ENCODE data around the gene SUSD1.
"Not testable (repeated sequence)": the region's sequence is repeated elsewhere in the genome, so short reads cannot be mapped to it uniquely, and the experiment has no call there.

Gene SUSD1

GRCh38 chr9:112174965-112175795, at the start of gene SUSD1:
Gene SUSD1, minus strand, starts transcription at chr9:112175297. Its CDS starts 62 bp downstream, at chr9:112175235.
- H3K27me3 ChIP-seq (ENCODE audit: control insufficient read depth, insufficient read depth, low read length), result no peaks in the 10 kb centered on the region
- H3K9me3 ChIP-seq (ENCODE audit: control insufficient read depth, low read length), result no peaks in the 10 kb centered on the region
- H3K4me3 ChIP-seq (ENCODE audit: low read length), result peak within 1 kb of the TSS; percentile 43
- H3K9ac ChIP-seq (ENCODE audit: low read length), result peak within 1 kb of the TSS; percentile 80
- peaks cover 41% of the 10 kb centered on the region for H3K4me1 ChIP-seq (ENCODE audit: control insufficient read depth, insufficient read depth, low read length)
- H3K36me3 ChIP-seq (ENCODE audit: control insufficient read depth, insufficient read depth, low read length), result no peaks in the 10 kb centered on the region

- Histone ChIP-seq H3K36me3 (ENCODE audit: control insufficient read depth, insufficient read depth, low read length) (peaks cover 4% of the 10 kb centered on the region), H3K27me3 (ENCODE audit: control insufficient read depth, insufficient read depth, low read length) (no peaks in the 10 kb centered on the region), H3K9me3 (ENCODE audit: control insufficient read depth, low read length) (no peaks in the 10 kb centered on the region), H3K4me1 (ENCODE audit: control insufficient read depth, insufficient read depth, low read length) (no peaks in the 10 kb centered on the region), H3K9ac (ENCODE audit: low read length) (no peak overlapping the region), H3K4me3 (ENCODE audit: low read length) (no peak overlapping the region)
Observed at GRCh38 chr9:112224401-112225289, 49.5 kb upstream of the SUSD1 start.

DNA sequence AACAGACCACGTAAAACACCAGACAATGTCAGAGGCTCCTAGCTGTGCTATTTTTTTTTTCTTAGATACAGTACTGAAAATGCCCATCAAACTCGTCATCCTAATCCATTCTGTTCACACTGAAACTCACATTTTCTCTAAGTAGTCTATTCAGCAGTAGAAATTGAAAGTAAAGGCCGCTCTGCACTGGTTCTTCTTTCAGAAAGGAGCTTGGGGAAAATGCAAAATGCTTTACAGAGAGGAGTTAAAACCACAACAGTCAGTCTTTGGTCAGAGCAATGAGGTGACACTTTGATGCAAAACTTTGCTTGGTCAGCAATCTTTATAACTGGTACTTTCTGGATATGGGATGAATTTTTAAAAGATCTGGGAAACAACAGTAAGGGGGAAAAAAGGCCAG, 43.8 kb upstream of the SUSD1 start:
- Histone ChIP-seq H3K27me3 (ENCODE audit: control insufficient read depth, insufficient read depth, low read length) (no peaks in the 10 kb centered on the region), H3K9me3 (ENCODE audit: control insufficient read depth, low read length) (no peaks in the 10 kb centered on the region), H3K4me1 (ENCODE audit: control insufficient read depth, insufficient read depth, low read length) (no peaks in the 10 kb centered on the region), H3K9ac (ENCODE audit: low read length) (no peak overlapping the region), H3K36me3 (ENCODE audit: control insufficient read depth, insufficient read depth, low read length) (no peaks in the 10 kb centered on the region), H3K4me3 (ENCODE audit: low read length) (no peak overlapping the region)

DNA sequence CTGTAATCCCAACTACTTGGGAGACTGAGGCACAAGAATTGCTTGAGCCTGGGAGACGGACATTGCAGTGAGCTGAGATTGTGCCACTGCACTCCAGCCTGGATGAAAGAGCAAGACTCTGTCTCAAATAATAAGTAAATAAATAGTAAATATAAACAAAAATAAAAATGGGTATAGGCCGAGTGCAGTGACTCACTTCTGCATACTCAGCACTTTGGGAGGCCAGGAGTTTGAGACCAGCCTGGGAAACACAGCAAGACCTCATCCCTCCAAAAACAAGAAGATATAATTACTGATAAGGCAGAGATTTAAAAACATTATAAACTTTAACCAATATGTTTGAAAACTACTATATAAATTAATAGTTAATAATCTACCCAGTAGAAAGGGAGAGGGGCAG, 37.8 kb upstream of the SUSD1 start:
- Histone ChIP-seq H3K9me3 (ENCODE audit: control insufficient read depth, low read length) (no peaks in the 10 kb centered on the region), H3K4me3 (ENCODE audit: low read length) (no peak overlapping the region), H3K36me3 (ENCODE audit: control insufficient read depth, insufficient read depth, low read length) (no peaks in the 10 kb centered on the region), H3K27me3 (ENCODE audit: control insufficient read depth, insufficient read depth, low read length) (no peaks in the 10 kb centered on the region), H3K4me1 (ENCODE audit: control insufficient read depth, insufficient read depth, low read length) (no peaks in the 10 kb centered on the region), H3K9ac (ENCODE audit: low read length) (no peak overlapping the region)

DNA sequence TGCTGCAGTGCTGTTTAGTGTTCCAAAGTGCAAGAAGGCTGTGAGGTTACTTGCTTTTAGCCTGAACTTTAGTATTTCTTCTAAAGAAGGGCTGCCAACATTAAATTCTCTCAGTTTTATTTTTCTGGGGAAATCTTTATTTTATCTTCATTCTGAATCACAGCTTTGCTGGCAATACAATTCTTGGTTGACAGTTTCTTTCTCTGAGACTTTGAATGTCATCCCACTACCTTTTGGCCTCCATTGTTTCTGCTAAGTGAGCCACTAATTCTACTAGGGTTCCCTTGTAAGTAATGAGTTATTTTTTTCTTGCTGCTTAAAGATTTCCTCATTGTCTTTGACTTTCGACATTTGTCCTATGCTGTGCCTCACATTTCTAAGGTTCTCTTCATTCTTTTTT, 32.4 kb upstream of the SUSD1 start:
- Histone ChIP-seq H3K9me3 (ENCODE audit: control insufficient read depth, low read length) (no peaks in the 10 kb centered on the region), H3K4me3 (ENCODE audit: low read length) (no peak overlapping the region), H3K36me3 (ENCODE audit: control insufficient read depth, insufficient read depth, low read length) (no peaks in the 10 kb centered on the region), H3K27me3 (ENCODE audit: control insufficient read depth, insufficient read depth, low read length) (no peaks in the 10 kb centered on the region), H3K4me1 (ENCODE audit: control insufficient read depth, insufficient read depth, low read length) (no peaks in the 10 kb centered on the region), H3K9ac (ENCODE audit: low read length) (no peak overlapping the region)

DNA sequence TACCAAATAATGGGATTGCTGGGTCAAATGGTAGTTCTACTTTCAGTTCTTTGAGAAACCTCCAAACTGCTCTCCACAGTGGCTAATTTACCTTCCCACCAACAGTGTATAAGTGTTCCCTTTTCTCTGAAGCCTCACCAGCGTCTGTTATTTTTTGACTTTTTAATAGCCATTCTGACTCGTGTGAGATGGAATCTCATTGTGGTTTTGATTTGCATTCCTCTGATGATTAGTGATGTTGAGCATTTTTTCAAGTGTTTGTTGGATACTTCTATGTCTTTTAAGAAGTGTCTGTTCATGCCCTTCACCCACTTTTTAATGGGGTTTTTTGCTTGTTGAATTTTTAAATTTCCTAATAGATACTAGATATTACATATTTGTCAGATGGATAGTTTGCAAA, 28.4 kb upstream of the SUSD1 start:
- Histone ChIP-seq H3K9me3 (ENCODE audit: control insufficient read depth, low read length) (no peaks in the 10 kb centered on the region), H3K4me3 (ENCODE audit: low read length) (no peak overlapping the region), H3K36me3 (ENCODE audit: control insufficient read depth, insufficient read depth, low read length) (no peaks in the 10 kb centered on the region)

DNA sequence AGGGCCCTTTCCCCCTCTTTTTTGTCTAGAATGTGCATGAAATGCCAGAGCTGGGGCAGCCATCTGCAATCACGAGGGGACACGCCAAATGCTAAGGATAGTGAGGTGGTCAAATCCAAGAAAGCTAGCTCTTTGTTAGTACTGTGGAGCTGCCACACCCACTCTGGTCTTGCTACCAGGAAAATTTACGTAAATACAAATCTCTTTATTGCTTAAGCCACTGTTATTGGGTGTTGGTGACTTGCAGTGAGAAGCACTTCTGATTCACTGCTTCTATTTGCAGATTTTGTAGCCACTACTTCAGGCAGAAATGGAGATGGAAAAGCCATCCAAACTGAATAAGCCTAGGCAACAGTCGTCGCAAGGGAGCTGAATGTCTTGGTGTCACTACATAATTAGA, 25.6 kb upstream of the SUSD1 start:
- no peaks in the 10 kb centered on the region for H3K9me3 ChIP-seq (ENCODE audit: control insufficient read depth, low read length)
- H3K27me3 ChIP-seq (ENCODE audit: control insufficient read depth, insufficient read depth, low read length), result no peaks in the 10 kb centered on the region
- no peaks in the 10 kb centered on the region for H3K4me1 ChIP-seq (ENCODE audit: control insufficient read depth, insufficient read depth, low read length)
- H3K36me3 ChIP-seq (ENCODE audit: control insufficient read depth, insufficient read depth, low read length), result no peaks in the 10 kb centered on the region
- H3K4me3 ChIP-seq (ENCODE audit: low read length), result no peak overlapping the region
- H3K9ac ChIP-seq (ENCODE audit: low read length), result no peak overlapping the region

More for the DNA sequence above, 28.4 kb upstream of the SUSD1 start:
- Histone ChIP-seq H3K27me3 (ENCODE audit: control insufficient read depth, insufficient read depth, low read length) (no peaks in the 10 kb centered on the region), H3K4me1 (ENCODE audit: control insufficient read depth, insufficient read depth, low read length) (no peaks in the 10 kb centered on the region), H3K9ac (ENCODE audit: low read length) (no peak overlapping the region)

GRCh38 chr9:112198646-112199045, 23.5 kb upstream of the SUSD1 start:
- no peaks in the 10 kb centered on the region for H3K27me3 ChIP-seq (ENCODE audit: control insufficient read depth, insufficient read depth, low read length)
- H3K9me3 ChIP-seq (ENCODE audit: control insufficient read depth, low read length), result no peaks in the 10 kb centered on the region
- H3K36me3 ChIP-seq (ENCODE audit: control insufficient read depth, insufficient read depth, low read length), result no peaks in the 10 kb centered on the region
- H3K9ac ChIP-seq (ENCODE audit: low read length), result no peak overlapping the region
- no peaks in the 10 kb centered on the region for H3K4me1 ChIP-seq (ENCODE audit: control insufficient read depth, insufficient read depth, low read length)
- H3K4me3 ChIP-seq (ENCODE audit: low read length), result no peak overlapping the region

GRCh38 chr9:112194969-112195431, 19.9 kb upstream of the SUSD1 start:
- H3K27me3 ChIP-seq (ENCODE audit: control insufficient read depth, insufficient read depth, low read length), result no peaks in the 10 kb centered on the region

GRCh38 chr9:112193572-112194288, 18.6 kb upstream of the SUSD1 start:
- H3K36me3 ChIP-seq (ENCODE audit: control insufficient read depth, insufficient read depth, low read length), result no peaks in the 10 kb centered on the region
- no peaks in the 10 kb centered on the region for H3K27me3 ChIP-seq (ENCODE audit: control insufficient read depth, insufficient read depth, low read length)
- no peaks in the 10 kb centered on the region for H3K4me1 ChIP-seq (ENCODE audit: control insufficient read depth, insufficient read depth, low read length)
- no peak overlapping the region for H3K4me3 ChIP-seq (ENCODE audit: low read length)
- no peak overlapping the region for H3K9ac ChIP-seq (ENCODE audit: low read length)
- H3K9me3 ChIP-seq (ENCODE audit: control insufficient read depth, low read length), result no peaks in the 10 kb centered on the region

More at GRCh38 chr9:112194969-112195431, 19.9 kb upstream of the SUSD1 start:
- Histone ChIP-seq H3K9me3 (ENCODE audit: control insufficient read depth, low read length) (no peaks in the 10 kb centered on the region), H3K9ac (ENCODE audit: low read length) (no peak overlapping the region), H3K4me1 (ENCODE audit: control insufficient read depth, insufficient read depth, low read length) (no peaks in the 10 kb centered on the region), H3K4me3 (ENCODE audit: low read length) (no peak overlapping the region), H3K36me3 (ENCODE audit: control insufficient read depth, insufficient read depth, low read length) (no peaks in the 10 kb centered on the region)

DNA sequence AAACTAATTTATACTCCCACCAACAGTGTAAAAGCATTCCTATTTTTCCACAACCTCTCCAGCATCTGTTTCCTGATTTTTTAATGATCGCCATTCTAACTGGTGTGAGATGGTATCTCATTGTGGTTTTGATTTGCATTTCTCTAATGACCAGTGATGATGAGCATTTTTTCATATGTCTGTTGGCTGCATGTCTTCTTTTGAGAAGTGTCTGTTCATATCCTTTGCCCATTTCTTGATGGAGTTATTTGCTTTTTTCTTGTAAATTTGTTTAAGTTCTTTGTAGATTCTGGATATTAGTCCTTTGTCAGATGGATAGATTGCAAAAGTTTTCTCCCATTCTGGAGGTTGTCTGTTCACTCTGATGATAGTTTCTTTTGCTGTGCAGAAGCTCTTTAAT, 15.2 kb upstream of the SUSD1 start:
- H3K4me3 ChIP-seq (ENCODE audit: low read length); H3K36me3 ChIP-seq (ENCODE audit: control insufficient read depth, insufficient read depth, low read length); H3K4me1 ChIP-seq (ENCODE audit: control insufficient read depth, insufficient read depth, low read length); H3K9me3 ChIP-seq (ENCODE audit: control insufficient read depth, low read length); H3K9ac ChIP-seq (ENCODE audit: low read length); H3K27me3 ChIP-seq (ENCODE audit: control insufficient read depth, insufficient read depth, low read length): not testable (repeated sequence)

All from mucosa of stomach (tissue), 1 donor.